ENCODE measurements around the gene OR52E4. TPM values are rescaled to one million over a fixed set of nuclear protein-coding genes. Genes with fewer than 3 reads are reported as not detected.

The OR52E4 gene
- total RNA-seq, 4 donors from 2014 or later = not detected

GRCh38 chr11:5846701-5847100, 33.7 kb upstream of the OR52E4 start:
- H3K4me1 ChIP-seq = no peaks in the 10 kb centered on the region
- H3K27me3 ChIP-seq = no peaks in the 10 kb centered on the region
- ATAC-seq = no peak
- H3K9me3 ChIP-seq = peaks cover 0 to 4% (median 0%) of the 10 kb centered on the region in 3 donors
- H3K36me3 ChIP-seq = no peaks in the 10 kb centered on the region
- no peak for TF ChIP-seq POLR2AphosphoS5 (IDR thresholded peaks at IDR 0.05)
- TF ChIP-seq POLR2A (IDR thresholded peaks at IDR 0.05) = no peak
- TF ChIP-seq CTCF (IDR thresholded peaks at IDR 0.05) = no peak
- TF ChIP-seq EP300 (IDR thresholded peaks at IDR 0.05) = no peak
- no peak overlapping the region for H3K27ac ChIP-seq
- 27 to 38% methylated on average over 1 of the region's 1 CpG for WGBS, 2 donors (ENCODE audit: low coverage in 1 of 2)
- no peak overlapping the region for H3K4me3 ChIP-seq

GRCh38 chr11:5847711-5848110, 32.7 kb upstream of the OR52E4 start:
- no peaks in the 10 kb centered on the region for H3K27me3 ChIP-seq
- no peak overlapping the region for H3K4me3 ChIP-seq
- H3K4me1 ChIP-seq = no peaks in the 10 kb centered on the region
- H3K27ac ChIP-seq = no peak overlapping the region
- H3K9me3 ChIP-seq = peaks cover 0 to 6% (median 0%) of the 10 kb centered on the region in 3 donors
- TF ChIP-seq POLR2A (IDR thresholded peaks at IDR 0.05) = no peak
- TF ChIP-seq EP300 (IDR thresholded peaks at IDR 0.05) = no peak
- TF ChIP-seq POLR2AphosphoS5 (IDR thresholded peaks at IDR 0.05) = no peak
- no peak for TF ChIP-seq CTCF (IDR thresholded peaks at IDR 0.05)
- ATAC-seq = no peak
- H3K36me3 ChIP-seq = no peaks in the 10 kb centered on the region

- TF ChIP-seq POLR2AphosphoS5 (IDR thresholded peaks at IDR 0.05) (no peak), EP300 (IDR thresholded peaks at IDR 0.05) (no peak), CTCF (IDR thresholded peaks at IDR 0.05) (no peak), POLR2A (IDR thresholded peaks at IDR 0.05) (no peak)
Observed at GRCh38 chr11:5851002-5851401, 29.4 kb upstream of the OR52E4 start.

DNA sequence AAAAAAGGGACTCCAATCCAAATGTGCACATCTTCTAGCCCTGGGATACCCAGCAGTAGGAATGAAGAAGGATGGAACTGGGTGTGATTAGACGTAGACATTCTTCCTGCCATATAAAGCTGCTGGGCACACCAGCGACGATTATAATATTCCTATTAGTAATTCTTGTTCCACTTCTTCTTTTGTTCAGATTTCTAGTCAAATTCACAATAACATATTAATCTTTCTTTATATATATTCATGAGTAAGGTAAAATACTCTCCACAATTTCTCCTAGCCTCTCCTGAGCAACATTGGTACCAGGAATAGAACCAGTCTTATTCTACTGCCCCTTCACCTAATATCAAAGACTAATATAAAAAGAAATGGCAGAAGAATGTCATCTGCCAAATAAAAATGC, 22.8 kb upstream of the OR52E4 start, which contains the start of gene OR52E8:
TSS of gene OR52E8 (minus strand) at position 101 of the 400 bp plus-strand sequence. CDS start at position 101, 0 bp downstream.
- Histone ChIP-seq H3K27me3 (no peaks in the 10 kb centered on the region), H3K36me3 (no peaks in the 10 kb centered on the region), H3K27ac (no peak within 1 kb of the TSS), H3K4me3 (no peak within 1 kb of the TSS), H3K9me3 (no peaks in the 10 kb centered on the region), H3K4me1 (no peaks in the 10 kb centered on the region)
- 87 to 89% methylated on average over 3 of the region's 3 CpGs for WGBS, 2 donors (ENCODE audit: low coverage in 1 of 2)
- no peak for TF ChIP-seq POLR2A (IDR thresholded peaks at IDR 0.05)
- no peak for TF ChIP-seq EP300 (IDR thresholded peaks at IDR 0.05)
- no peak for TF ChIP-seq POLR2AphosphoS5 (IDR thresholded peaks at IDR 0.05)
- no peak for TF ChIP-seq CTCF (IDR thresholded peaks at IDR 0.05)
- ATAC-seq = no peak

More at GRCh38 chr11:5851002-5851401, 29.4 kb upstream of the OR52E4 start:
- Histone ChIP-seq H3K36me3 (no peaks in the 10 kb centered on the region), H3K27ac (no peak overlapping the region), H3K4me1 (no peaks in the 10 kb centered on the region), H3K4me3 (no peak overlapping the region), H3K27me3 (no peaks in the 10 kb centered on the region), H3K9me3 (peaks cover 0 to 6% (median 0%) of the 10 kb centered on the region in 3 donors)
- WGBS, 2 donors (ENCODE audit: low coverage in 1 of 2) = 93% methylated on average over 1 of the region's 1 CpG; no CpG with 5 or more reads in 1 of the 2 donors
- ATAC-seq = no peak

DNA sequence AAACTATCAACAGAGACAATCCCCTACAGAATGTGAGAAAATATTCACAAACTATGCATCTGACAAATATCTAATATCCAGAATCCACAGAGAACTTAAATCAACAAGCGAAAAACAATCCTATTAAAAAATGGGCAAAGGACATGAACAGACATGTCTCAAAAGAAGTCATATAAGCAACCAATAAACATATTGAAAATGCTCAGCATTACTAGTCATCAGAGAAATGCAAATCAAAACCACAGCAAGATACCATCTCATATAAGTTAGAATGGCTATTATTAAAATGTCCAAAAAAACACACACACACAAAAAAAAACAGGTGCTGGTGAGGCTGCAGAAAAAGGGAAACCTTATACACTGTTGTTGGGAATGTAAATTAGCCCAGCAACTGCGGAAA, 14.6 kb upstream of the OR52E4 start:
- ATAC-seq = no peak

More for the DNA sequence above, 14.6 kb upstream of the OR52E4 start:
- no peaks in the 10 kb centered on the region for H3K36me3 ChIP-seq
- H3K27me3 ChIP-seq = no peaks in the 10 kb centered on the region
- H3K27ac ChIP-seq = no peak overlapping the region
- 85 to 90% methylated on average over 2 of the region's 2 CpGs for WGBS, 2 donors (ENCODE audit: low coverage in 1 of 2)
- H3K4me1 ChIP-seq = no peaks in the 10 kb centered on the region
- H3K9me3 ChIP-seq = peaks cover 0 to 8% (median 0%) of the 10 kb centered on the region in 3 donors
- no peak for TF ChIP-seq CTCF (IDR thresholded peaks at IDR 0.05)
- TF ChIP-seq POLR2AphosphoS5 (IDR thresholded peaks at IDR 0.05) = no peak
- TF ChIP-seq EP300 (IDR thresholded peaks at IDR 0.05) = no peak
- no peak for TF ChIP-seq POLR2A (IDR thresholded peaks at IDR 0.05)
- no peak overlapping the region for H3K4me3 ChIP-seq

All from gastroesophageal sphincter (tissue), 4 donors.